Astrocyte of the cerebellum (primary cell): ENCODE results near the gene FBXO17.
A peak's percentile ranks its signal among the peaks of the same experiment; 100 is the strongest.

Source experiments
- DNase-seq: peaks from one replicate; pipeline ENCODE4 v3.0.0-alpha.2; 2011; ENCODE audit warnings: low read depth
- H3K4me3 ChIP-seq: 2 replicates; pipeline ENCODE4 v1.5.1; 2011; ENCODE audit warnings: mild to moderate bottlenecking, low read depth, low read length, moderate library complexity
- CTCF ChIP-seq: IDR thresholded peaks from 2 replicates; pipeline ENCODE4 v1.5.1; 2012; ENCODE audit warnings: low read length, low read depth, moderate library complexity, mild to moderate bottlenecking; ENCODE audit errors: missing control alignments
- in situ Hi-C: cut with HindIII; loops from 2 replicates; pipeline ENCODE4 v1.10.0; 2017; ENCODE audit warnings: low sequenced_read_pairs

FBXO17 gene

GRCh38 chr19:38900743-38901190 is 74.8 kb downstream of the FBXO17 start:
- in situ Hi-C loops: no loop called here
- no peak for DNase-seq
- H3K4me3 ChIP-seq: peak overlapping the region; percentile 75
- TF ChIP-seq CTCF: no peak

- no peak for TF ChIP-seq CTCF
- H3K4me3 ChIP-seq: peak overlapping the region; percentile 75
- in situ Hi-C loops: no loop called here
- no peak for DNase-seq
Measured at GRCh38 chr19:38900202-38900629, 75.3 kb downstream of the FBXO17 start.

GRCh38 chr19:38899447-38900201 is 75.9 kb downstream of the FBXO17 start, which contains the start of the genes NFKBIB and SIRT2:
Gene NFKBIB (plus strand): TSS chr19:38899969. CDS start chr19:38900033, 64 bp downstream.
Gene SIRT2 (minus strand): TSS chr19:38899618. CDS start chr19:38899521, 97 bp downstream.
- DNase-seq: peak; percentile 99
- no peak for TF ChIP-seq CTCF
- in situ Hi-C loops: no loop called here
- H3K4me3 ChIP-seq: peak within 1 kb of the TSS; percentile 75

GRCh38 chr19:38898788-38899446 is 76.6 kb downstream of the FBXO17 start:
- peak overlapping the region; percentile 75 for H3K4me3 ChIP-seq
- DNase-seq: no peak
- TF ChIP-seq CTCF: no peak
- in situ Hi-C loops: no loop called here

DNA sequence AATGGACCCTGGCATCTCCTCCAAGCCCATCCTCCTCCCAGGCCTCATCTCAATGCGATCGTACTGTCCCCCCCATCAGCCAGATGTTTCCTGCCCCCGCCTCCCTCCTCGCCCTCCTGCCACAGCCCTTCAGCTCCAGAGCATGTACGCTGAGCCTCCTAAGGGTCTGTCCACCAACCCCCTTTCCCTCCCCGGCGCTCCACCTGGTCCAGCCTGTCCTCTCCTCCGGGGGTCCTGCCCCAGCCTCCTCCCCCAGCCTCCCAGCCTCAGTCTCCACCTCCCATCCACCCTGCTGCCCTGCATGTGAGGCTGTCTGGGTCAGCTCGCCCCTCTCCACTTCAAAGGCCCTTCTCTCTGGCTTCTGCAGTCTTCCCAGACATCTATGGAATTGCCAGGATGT is 80.6 kb downstream of the FBXO17 start:
- in situ Hi-C loops: no loop called here
- H3K4me3 ChIP-seq: no peak overlapping the region
- no peak for TF ChIP-seq CTCF
- no peak for DNase-seq

GRCh38 chr19:38893341-38893771 is 82.2 kb downstream of the FBXO17 start:
- TF ChIP-seq CTCF: no peak
- no peak overlapping the region for H3K4me3 ChIP-seq
- DNase-seq: no peak
- in situ Hi-C loops: no loop called here
